Measurements from ENCODE around the gene DOCK1.
"Not testable (repeated sequence)": the region's sequence is repeated elsewhere in the genome, so short reads cannot be mapped to it uniquely, and the experiment has no call there.

Gene DOCK1

GRCh38 chr10:127309619-127310018 lies 404.4 kb downstream of the DOCK1 start:
- not testable (repeated sequence) for DNase-seq (ENCODE audit: low spot score)

DNA sequence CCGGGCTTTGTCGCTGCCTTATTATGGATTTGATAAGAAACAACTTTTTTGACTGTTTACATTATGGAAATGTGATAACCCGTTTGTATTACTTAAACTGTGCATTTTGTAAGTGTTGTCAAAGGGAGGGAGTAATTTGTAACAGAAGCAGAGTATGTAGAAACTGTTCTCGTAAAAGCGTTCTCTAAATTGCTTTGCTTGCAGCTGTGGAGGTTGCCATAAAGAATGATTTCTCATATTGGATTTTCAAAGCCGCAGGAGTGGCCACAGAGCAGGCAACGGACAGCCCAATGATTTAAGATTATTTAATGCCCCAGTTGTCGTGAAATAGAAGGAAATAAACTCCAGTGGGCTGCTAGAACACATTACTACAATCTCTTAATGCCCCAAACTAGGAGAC lies 405.2 kb downstream of the DOCK1 start:
- no peak for DNase-seq (ENCODE audit: low spot score)

DNA sequence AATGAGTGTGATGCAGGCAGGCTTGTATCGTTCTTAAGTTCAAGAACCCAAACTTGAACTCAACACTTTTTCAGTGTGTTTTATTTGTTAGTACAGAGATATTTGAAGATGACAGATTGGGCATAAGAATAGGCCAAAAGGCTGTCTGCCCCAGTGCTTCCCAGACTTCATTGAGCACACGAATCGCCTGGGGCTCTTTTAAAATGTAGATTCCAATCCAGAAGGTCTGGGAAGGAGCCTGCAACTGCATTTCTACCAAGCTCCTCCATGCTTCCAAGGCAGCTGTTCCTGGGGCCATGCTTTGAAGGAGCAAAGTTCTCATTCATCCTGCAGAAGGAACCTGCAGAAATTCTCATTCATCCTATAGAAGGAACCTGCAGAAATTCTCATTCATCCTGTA lies 405.7 kb downstream of the DOCK1 start:
- DNase-seq (ENCODE audit: low spot score): no peak

- DNase-seq (ENCODE audit: low spot score): no peak
Measured at GRCh38 chr10:127313996-127314700, 408.9 kb downstream of the DOCK1 start.

DNA sequence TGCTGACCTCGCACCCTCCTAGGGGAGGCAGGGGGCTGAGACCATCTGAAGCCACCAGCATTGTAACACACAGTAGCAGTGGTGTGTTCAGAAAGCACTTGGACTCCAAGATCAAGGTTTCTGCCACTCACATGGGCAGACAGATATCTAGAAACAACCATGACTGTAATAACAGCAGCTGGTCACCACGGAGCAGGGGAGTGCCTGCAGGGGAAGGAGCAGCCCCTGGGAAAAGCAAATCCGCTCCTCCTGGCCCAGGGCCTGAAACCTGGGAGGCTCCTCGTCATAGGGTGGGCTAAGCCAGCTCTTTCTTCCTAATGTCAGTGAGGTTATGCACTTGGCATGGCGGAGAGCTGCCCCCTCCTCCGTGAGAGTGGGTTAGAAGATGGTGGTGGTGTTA lies 409.6 kb downstream of the DOCK1 start:
- no peak for DNase-seq (ENCODE audit: low spot score)

DNA sequence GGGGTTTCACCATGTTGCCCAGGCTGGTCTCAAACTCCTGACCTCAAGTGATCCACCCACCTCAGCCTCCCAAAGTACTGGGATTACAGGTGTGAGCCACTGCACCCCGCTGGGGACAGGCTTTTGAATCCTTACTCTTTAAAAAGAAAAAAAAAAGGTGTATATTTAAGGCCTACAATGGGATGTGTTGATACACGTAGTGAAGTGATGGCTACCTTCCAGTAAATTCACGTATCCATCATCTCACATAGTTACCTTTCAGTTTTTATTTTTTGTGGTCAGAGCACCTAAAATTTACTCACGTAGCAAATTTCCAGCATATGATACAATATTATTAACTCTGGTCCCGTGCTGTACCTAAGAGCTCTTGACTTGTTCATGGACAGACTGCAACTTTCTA lies 410.7 kb downstream of the DOCK1 start:
- no peak for DNase-seq (ENCODE audit: low spot score)

DNA sequence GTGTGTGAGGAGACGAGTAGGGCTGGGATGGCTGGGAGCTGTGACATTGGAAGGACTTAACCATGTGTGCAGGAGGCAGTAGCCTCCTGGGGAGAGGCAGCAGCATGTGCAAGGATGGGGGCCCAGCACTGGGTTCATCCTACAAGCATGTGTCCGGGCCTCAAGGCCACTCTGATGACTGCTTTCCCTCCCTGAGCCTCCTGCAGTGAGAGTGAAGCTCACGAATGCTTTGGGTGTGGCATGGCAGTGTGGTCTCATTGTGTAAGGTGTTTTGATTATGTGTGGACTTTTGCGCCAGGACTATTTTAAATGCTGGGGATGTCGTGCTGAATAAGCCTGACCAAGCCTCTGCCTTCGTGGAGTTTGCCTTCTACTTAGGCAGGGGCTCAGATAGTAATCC lies 413.2 kb downstream of the DOCK1 start:
- no peak for DNase-seq (ENCODE audit: low spot score)

- DNase-seq (ENCODE audit: low spot score): no peak
Measured at GRCh38 chr10:127319271-127319670, 414.0 kb downstream of the DOCK1 start.

DNA sequence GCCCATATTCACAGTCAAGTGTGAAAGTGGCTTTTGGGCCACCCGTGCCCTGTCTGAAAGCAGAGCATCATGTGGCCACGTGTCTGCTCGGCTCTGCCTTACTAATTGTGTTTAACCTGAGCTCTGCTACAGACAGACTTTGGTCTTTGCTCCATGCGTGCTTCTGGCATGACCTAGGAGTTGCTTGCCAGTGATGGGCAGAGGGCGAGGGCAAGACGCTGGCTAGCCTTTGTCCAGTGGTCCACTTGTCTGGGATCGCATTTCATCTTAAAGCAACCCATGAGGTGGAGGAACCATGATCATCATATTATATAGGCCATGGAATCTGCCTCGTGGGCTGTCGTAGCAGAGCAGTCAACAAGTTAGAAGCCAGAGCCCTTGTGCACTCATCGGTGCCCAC lies 414.5 kb downstream of the DOCK1 start:
- no peak for DNase-seq (ENCODE audit: low spot score)

GRCh38 chr10:127320176-127320575 lies 414.9 kb downstream of the DOCK1 start:
- no peak for DNase-seq (ENCODE audit: low spot score)

GRCh38 chr10:127322286-127322685 lies 417.1 kb downstream of the DOCK1 start:
- DNase-seq (ENCODE audit: low spot score): no peak

- no peak for DNase-seq (ENCODE audit: low spot score)
Measured at GRCh38 chr10:127325506-127325905, 420.3 kb downstream of the DOCK1 start.

DNA sequence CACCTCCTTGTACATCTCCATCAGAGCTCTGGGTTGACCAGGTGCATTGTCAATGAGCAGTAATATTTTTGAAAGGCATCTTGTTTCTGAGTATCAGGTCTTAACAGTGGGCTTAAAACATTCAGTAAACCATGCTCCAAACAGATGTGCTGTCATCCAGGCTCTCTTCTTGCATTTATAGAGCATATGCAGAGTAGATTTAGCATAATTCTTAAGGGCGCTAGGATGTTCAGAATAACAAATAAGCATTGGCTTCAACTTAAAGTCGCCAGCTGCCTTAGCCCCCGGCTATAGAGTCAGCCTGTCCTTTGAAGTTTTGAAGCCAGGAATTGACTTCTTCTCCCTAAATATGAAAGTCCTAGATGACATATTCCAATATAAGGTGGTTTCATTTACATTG lies 421.7 kb downstream of the DOCK1 start:
- no peak for DNase-seq (ENCODE audit: low spot score)

GRCh38 chr10:127331696-127332095 lies 426.5 kb downstream of the DOCK1 start:
- DNase-seq (ENCODE audit: low spot score): no peak

- no peak for DNase-seq (ENCODE audit: low spot score)
Measured at GRCh38 chr10:127332631-127333030, 427.4 kb downstream of the DOCK1 start.

- DNase-seq (ENCODE audit: low spot score): no peak
Measured at GRCh38 chr10:127337801-127338200, 432.6 kb downstream of the DOCK1 start.

DNA sequence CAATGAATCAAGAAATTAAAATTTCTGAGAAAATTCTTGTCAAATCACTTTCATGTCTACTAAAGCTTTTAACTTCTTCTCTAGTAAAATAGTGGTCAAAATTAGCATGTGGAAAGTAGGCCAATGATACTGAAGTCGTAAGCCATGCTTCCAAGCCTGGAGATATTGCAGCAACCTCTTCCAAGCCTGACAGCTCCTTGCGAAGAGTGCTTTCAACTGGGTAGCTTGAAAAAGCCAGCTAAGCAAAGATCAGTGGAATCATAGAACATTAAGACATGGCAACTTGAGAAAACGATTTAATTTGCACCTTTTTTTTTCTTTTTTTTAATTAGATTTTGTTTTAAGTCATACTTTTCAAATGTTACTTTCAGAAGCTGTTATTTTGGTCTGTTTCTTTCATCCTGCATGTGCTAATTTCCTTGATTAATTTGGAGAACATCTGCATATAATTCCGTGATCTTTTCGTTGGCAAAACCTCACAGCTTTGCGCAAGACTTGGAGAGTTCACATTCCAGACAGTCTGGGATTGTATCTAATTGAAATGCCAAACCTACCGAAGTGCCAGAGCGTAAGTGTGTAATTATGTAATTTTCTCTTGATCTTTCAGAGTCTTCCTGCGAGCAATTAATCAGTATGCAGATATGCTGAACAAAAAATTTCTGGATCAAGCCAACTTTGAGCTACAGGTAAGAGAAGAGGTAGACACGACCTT lies 433.3 kb downstream of the DOCK1 start:
- DNase-seq (ENCODE audit: low spot score): no peak

GRCh38 chr10:127343821-127344220 lies 438.6 kb downstream of the DOCK1 start:
- DNase-seq (ENCODE audit: low spot score): no peak

- no peak for DNase-seq (ENCODE audit: low spot score)
Measured at GRCh38 chr10:127344346-127344745, 439.1 kb downstream of the DOCK1 start.

DNA sequence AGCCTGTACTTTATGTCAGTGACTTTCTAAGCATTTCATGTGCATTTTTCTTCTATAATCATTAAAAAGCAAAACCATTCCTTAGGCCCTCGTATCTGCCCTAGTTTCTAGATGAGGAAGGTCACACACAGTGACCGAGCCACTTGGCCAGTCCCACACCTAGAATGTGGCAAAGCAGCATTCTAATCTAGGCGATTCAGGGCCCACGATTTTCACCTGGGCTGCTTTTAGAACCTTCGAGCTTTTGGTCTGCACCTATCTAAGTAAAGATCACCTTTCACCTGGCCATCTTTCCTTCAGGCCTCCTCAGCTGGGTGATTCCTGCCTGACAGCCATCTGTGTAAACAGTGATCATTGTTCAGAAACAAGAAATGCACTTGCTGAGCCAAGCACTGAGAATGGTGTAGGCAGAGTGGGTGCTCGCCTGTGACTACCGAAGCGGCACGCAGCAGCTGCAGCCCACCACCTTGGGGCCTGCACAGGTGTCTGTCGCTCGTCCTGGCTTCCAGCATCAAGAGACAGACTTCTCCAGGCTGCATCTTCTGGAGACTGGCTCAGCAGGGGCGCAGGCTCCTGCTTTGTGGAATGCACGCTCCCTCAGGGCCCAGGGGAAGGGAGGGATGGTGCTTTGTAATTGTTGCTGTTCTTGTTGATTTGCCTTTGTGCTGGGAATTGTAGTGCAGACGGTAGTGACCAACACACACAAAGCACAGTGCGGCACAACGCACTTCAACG lies 440.2 kb downstream of the DOCK1 start:
- no peak for DNase-seq (ENCODE audit: low spot score)

DNA sequence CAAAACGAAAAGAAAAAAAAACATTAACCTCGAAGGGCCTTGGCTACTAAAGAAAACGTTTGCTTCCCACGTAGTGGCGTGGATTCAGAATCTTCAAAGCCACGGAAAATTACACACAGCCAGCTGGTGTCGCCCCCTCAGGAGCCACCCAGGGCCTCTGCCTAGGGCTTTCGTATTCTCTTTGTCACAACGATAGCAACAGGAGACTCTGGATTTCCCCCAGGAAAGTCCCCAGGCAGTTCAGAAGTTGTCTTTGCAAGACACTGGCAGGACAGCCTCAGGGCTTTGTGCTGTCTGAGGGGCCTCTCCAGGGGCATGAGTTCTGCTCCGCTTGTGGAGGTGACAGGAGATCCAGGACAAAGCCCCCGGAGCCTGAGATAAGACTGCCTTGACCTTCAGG lies 441.4 kb downstream of the DOCK1 start:
- no peak for DNase-seq (ENCODE audit: low spot score)

- no peak for DNase-seq (ENCODE audit: low spot score)
Measured at GRCh38 chr10:127347202-127347959, 442.2 kb downstream of the DOCK1 start.
